Measurements from ENCODE around the gene ISLR2.

ISLR2 gene

GRCh38 chr15:74133694-74134386 lies 3.5 kb downstream of the ISLR2 start:
- Histone ChIP-seq H3K9ac (ENCODE audit: low read length) (no peak overlapping the region), H2AFZ (ENCODE audit: low read length) (no peak overlapping the region), H3K79me2 (ENCODE audit: low read length) (no peaks in the 10 kb centered on the region), H3K4me1 (ENCODE audit: low read length) (no peaks in the 10 kb centered on the region), H3K4me2 (ENCODE audit: low read depth, low read length) (no peak overlapping the region), H3K9me3 (replicated peaks; ENCODE audit: insufficient read depth, low read length) (no peaks in the 10 kb centered on the region), H3K36me3 (replicated peaks; ENCODE audit: insufficient read depth, low read length) (no peaks in the 10 kb centered on the region), H3F3A (ENCODE audit: insufficient read depth, low read length) (no peaks in the 10 kb centered on the region), H3K27me3 (replicated peaks; ENCODE audit: insufficient read depth, low read length) (peaks cover 53% of the 10 kb centered on the region), H3K4me3 (ENCODE audit: low read length) (no peak overlapping the region), H4K20me1 (ENCODE audit: insufficient read depth, low read length) (no peaks in the 10 kb centered on the region), H3K9me2 (replicated peaks; ENCODE audit: insufficient read depth, low read length) (no peaks in the 10 kb centered on the region), H3K27ac (ENCODE audit: low read length) (no peak overlapping the region)
- DNase-seq = no peak
- TF ChIP-seq CTCF (IDR thresholded peaks at IDR 0.05; ENCODE audit: low read length) (no peak), EZH2 (optimal IDR thresholded peaks at IDR 0.05; ENCODE audit: low read depth, low read length) (no peak), EZH2phosphoT487 (IDR thresholded peaks at IDR 0.05; ENCODE audit: low read length) (no peak)

- H3K9me2 ChIP-seq (replicated peaks; ENCODE audit: insufficient read depth, low read length) = no peaks in the 10 kb centered on the region
- H3K27ac ChIP-seq (ENCODE audit: low read length) = no peak overlapping the region
- H3K79me2 ChIP-seq (ENCODE audit: low read length) = no peaks in the 10 kb centered on the region
- H3K27me3 ChIP-seq (replicated peaks; ENCODE audit: insufficient read depth, low read length) = peaks cover 46% of the 10 kb centered on the region
- H4K20me1 ChIP-seq (ENCODE audit: insufficient read depth, low read length) = no peaks in the 10 kb centered on the region
- H3K4me3 ChIP-seq (ENCODE audit: low read length) = no peak overlapping the region
- no peak overlapping the region for H3K4me2 ChIP-seq (ENCODE audit: low read depth, low read length)
- no peaks in the 10 kb centered on the region for H3K9me3 ChIP-seq (replicated peaks; ENCODE audit: insufficient read depth, low read length)
- no peak overlapping the region for H2AFZ ChIP-seq (ENCODE audit: low read length)
- H3F3A ChIP-seq (ENCODE audit: insufficient read depth, low read length) = no peaks in the 10 kb centered on the region
- TF ChIP-seq CTCF (IDR thresholded peaks at IDR 0.05; ENCODE audit: low read length) (no peak), EZH2 (optimal IDR thresholded peaks at IDR 0.05; ENCODE audit: low read depth, low read length) (no peak), EZH2phosphoT487 (IDR thresholded peaks at IDR 0.05; ENCODE audit: low read length) (no peak)
- no peak overlapping the region for H3K9ac ChIP-seq (ENCODE audit: low read length)
- no peaks in the 10 kb centered on the region for H3K4me1 ChIP-seq (ENCODE audit: low read length)
- no peaks in the 10 kb centered on the region for H3K36me3 ChIP-seq (replicated peaks; ENCODE audit: insufficient read depth, low read length)
- no peak for DNase-seq
These were observed 4.1 kb downstream of the ISLR2 start for GRCh38 chr15:74134387-74135027.

GRCh38 chr15:74135041-74135565 lies 4.7 kb downstream of the ISLR2 start:
- no peaks in the 10 kb centered on the region for H3K4me1 ChIP-seq (ENCODE audit: low read length)
- no peak overlapping the region for H3K27ac ChIP-seq (ENCODE audit: low read length)
- no peaks in the 10 kb centered on the region for H3K79me2 ChIP-seq (ENCODE audit: low read length)
- no peak overlapping the region for H3K9ac ChIP-seq (ENCODE audit: low read length)
- no peak for DNase-seq
- H3K4me2 ChIP-seq (ENCODE audit: low read depth, low read length) = no peak overlapping the region
- no peaks in the 10 kb centered on the region for H3F3A ChIP-seq (ENCODE audit: insufficient read depth, low read length)
- H3K27me3 ChIP-seq (replicated peaks; ENCODE audit: insufficient read depth, low read length) = peaks cover 42% of the 10 kb centered on the region
- no peaks in the 10 kb centered on the region for H3K9me3 ChIP-seq (replicated peaks; ENCODE audit: insufficient read depth, low read length)
- H3K4me3 ChIP-seq (ENCODE audit: low read length) = no peak overlapping the region
- no peaks in the 10 kb centered on the region for H3K9me2 ChIP-seq (replicated peaks; ENCODE audit: insufficient read depth, low read length)
- H4K20me1 ChIP-seq (ENCODE audit: insufficient read depth, low read length) = no peaks in the 10 kb centered on the region
- H3K36me3 ChIP-seq (replicated peaks; ENCODE audit: insufficient read depth, low read length) = no peaks in the 10 kb centered on the region
- H2AFZ ChIP-seq (ENCODE audit: low read length) = no peak overlapping the region
- TF ChIP-seq EZH2phosphoT487 (IDR thresholded peaks at IDR 0.05; ENCODE audit: low read length) (no peak), EZH2 (optimal IDR thresholded peaks at IDR 0.05; ENCODE audit: low read depth, low read length) (no peak), CTCF (IDR thresholded peaks at IDR 0.05; ENCODE audit: low read length) (no peak)

All from MM.1S (cell line).